ENCODE results near the gene NELL2.

DNA sequence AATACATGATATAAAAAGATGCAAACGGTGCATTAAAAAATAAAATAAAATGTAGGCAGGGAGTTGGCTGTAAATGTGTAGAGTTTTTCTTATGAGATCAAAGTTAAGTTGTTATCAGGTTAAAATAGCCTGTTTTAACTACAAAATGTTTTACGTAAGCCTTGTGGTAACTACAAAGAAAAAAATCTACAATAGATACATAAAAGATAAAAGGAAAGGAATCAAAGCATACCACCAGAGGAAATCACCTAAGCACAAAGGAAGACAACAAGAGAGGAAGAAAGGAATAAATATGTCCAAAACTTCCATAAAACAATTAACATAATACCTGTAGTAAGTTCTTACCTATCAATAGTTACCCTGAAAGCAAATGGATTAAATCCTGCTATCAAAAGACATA lies 12.2 kb downstream of the NELL2 start:
- TF ChIP-seq CTCF (IDR thresholded peaks at IDR 0.05) (no peak), POLR2A (IDR thresholded peaks at IDR 0.05) (no peak), POLR2AphosphoS5 (IDR thresholded peaks at IDR 0.05; ENCODE audit: insufficient read depth in 1 of 2, low read depth in 1 of 2) (no peak)

Data from vagina (tissue), 2 donors.